HL-60/S4 (cell line): ENCODE results near the gene ZNF548.

ENCODE experiments used
- in situ Hi-C: fragments of 300-500 bp; cut with MboI; formaldehyde crosslinking; loops from 2 replicates; pipeline ENCODE4 v1.14.3; 2022; ENCODE audit warnings: low sequenced_read_pairs

ZNF548 gene

GRCh38 chr19:57395710-57396109 is 6.1 kb downstream of the ZNF548 start:
- in situ Hi-C loops, result no loop called here

- in situ Hi-C loops, result no loop called here
These were observed 9.2 kb downstream of the ZNF548 start for GRCh38 chr19:57398868-57399267.

- in situ Hi-C loops, result no loop called here
These were observed 14.3 kb downstream of the ZNF548 start for GRCh38 chr19:57403737-57404563.

- in situ Hi-C loops, result no loop called here
These were observed 17.0 kb downstream of the ZNF548 start for GRCh38 chr19:57406516-57407123.

GRCh38 chr19:57410877-57411671 is 21.4 kb downstream of the ZNF548 start, which contains the start of gene ZNF17:
TSS of gene ZNF17 (plus strand) at chr19:57411161. CDS start at chr19:57413616, 2,455 bp downstream.
- in situ Hi-C loops, result no loop called here

- in situ Hi-C loops, result no loop called here
These were observed 29.8 kb downstream of the ZNF548 start for GRCh38 chr19:57419439-57419838.

- in situ Hi-C loops, result no loop called here
These were observed 31.4 kb downstream of the ZNF548 start for GRCh38 chr19:57421037-57421436.

- in situ Hi-C loops, result no loop called here
These were observed 44.9 kb downstream of the ZNF548 start for GRCh38 chr19:57434386-57435061.

- in situ Hi-C loops, result no loop called here
These were observed 45.7 kb downstream of the ZNF548 start, which contains the start of gene ZNF749 for GRCh38 chr19:57435062-57435978. TSS of gene ZNF749 (plus strand) at chr19:57435325. CDS start at chr19:57435579, 254 bp downstream.

- in situ Hi-C loops, result no loop called here
These were observed 46.8 kb downstream of the ZNF548 start for GRCh38 chr19:57436417-57436816.

- in situ Hi-C loops, result no loop called here
These were observed 48.3 kb downstream of the ZNF548 start for GRCh38 chr19:57437931-57438330.

GRCh38 chr19:57438925-57439324 is 49.3 kb downstream of the ZNF548 start:
- in situ Hi-C loops, result no loop called here

GRCh38 chr19:57441979-57442752 is 52.5 kb downstream of the ZNF548 start:
- in situ Hi-C loops, result no loop called here

GRCh38 chr19:57443121-57443696 is 53.6 kb downstream of the ZNF548 start:
- in situ Hi-C loops, result no loop called here

- in situ Hi-C loops, result no loop called here
These were observed 62.7 kb downstream of the ZNF548 start for GRCh38 chr19:57452307-57452706.
